ENCODE measurements around the gene DHX40.

DNA sequence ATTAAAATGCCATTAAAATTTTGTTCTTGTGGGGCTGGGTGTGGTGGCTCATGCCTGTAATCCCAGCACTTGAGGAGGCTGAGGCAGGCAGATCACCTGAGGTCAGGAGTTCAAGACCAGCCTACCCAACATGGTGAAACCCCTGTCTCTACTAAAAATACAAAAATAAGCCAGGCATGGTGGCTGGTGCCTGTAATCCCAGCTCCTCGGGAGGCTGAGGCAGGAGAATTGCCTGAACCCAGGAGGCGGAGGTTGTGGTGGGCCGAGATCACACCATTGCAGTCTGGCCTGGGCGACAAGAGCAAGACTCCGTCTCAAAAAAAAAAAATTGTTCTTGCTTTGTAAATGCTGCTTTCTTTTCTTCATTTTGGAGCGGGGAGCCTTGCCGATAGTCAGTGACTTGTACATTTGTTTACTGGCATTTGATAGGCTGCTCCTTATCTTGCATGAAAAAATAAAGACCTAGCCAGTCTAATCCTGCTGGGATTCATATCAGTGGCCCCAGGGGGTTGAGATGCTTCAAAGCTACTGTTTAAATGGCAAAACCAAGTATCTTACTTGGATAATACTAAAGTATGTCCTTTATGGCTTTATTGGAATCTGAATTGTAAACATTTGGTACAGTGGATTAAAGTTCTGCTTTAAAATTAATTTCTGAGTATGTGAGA lies 51.0 kb downstream of the DHX40 start:
- TF ChIP-seq, protein P1, sequence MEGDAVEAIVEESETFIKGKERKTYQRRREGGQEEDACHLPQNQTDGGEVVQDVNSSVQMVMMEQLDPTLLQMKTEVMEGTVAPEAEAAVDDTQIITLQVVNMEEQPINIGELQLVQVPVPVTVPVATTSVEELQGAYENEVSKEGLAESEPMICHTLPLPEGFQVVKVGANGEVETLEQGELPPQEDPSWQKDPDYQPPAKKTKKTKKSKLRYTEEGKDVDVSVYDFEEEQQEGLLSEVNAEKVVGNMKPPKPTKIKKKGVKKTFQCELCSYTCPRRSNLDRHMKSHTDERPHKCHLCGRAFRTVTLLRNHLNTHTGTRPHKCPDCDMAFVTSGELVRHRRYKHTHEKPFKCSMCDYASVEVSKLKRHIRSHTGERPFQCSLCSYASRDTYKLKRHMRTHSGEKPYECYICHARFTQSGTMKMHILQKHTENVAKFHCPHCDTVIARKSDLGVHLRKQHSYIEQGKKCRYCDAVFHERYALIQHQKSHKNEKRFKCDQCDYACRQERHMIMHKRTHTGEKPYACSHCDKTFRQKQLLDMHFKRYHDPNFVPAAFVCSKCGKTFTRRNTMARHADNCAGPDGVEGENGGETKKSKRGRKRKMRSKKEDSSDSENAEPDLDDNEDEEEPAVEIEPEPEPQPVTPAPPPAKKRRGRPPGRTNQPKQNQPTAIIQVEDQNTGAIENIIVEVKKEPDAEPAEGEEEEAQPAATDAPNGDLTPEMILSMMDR (IDR thresholded peaks at IDR 0.05): no peak
- no peak for TF ChIP-seq POLR2A (IDR thresholded peaks at IDR 0.05)

Data from body of pancreas (tissue), 4 donors.